B cell (primary cell): ENCODE measurements around the gene DOCK4. TPM values are rescaled to one million over a fixed set of nuclear protein-coding genes. Genes with fewer than 3 reads are reported as not detected.

Experiments
- ATAC-seq: fragments of 200-7000 bp; cut with Tn5 transposase; one replicate; pipeline ENCODE4 v1.10.0; 2021; ENCODE audit warnings: low read depth, mild to moderate bottlenecking, moderate number of reproducible peaks, moderate library complexity
- CTCF ChIA-PET: fragments of 350-600 bp; sonication (Branson Sonifier 250); formaldehyde crosslinking; loops from one replicate; lab custom pipeline; 2021; ENCODE audit warnings: antibody characterized with exemption, inconsistent platforms; lab: Charles Lee
- POLR2A ChIA-PET: fragments of 350-600 bp; sonication (Branson Sonifier 250); formaldehyde crosslinking; loops from one replicate; lab custom pipeline; 2021; ENCODE audit warnings: antibody characterized with exemption; lab: Charles Lee
- DNase-seq: peaks from one replicate; pipeline ENCODE4 v3.0.0; 2013
- H2AFZ ChIP-seq: 2 replicates; pipeline ENCODE4 v1.6.1; 2012; ENCODE audit warnings: mild to moderate bottlenecking, low read depth, low read length; ENCODE audit not compliant: insufficient read depth, poor library complexity, severe bottlenecking
- H3K27ac ChIP-seq, 2 donors: 1 replicate in 1 of 2; 2 replicates in 1 of 2; pipeline ENCODE4 v1.5.1; 2012 to 2013; ENCODE audit warnings: low read length in 2 of 2, mild to moderate bottlenecking in 2 of 2, moderate library complexity in 1 of 2
- H3K27me3 ChIP-seq, 4 experiments: fragments of 200-600 bp in 1 of 4; sonication (generic) in 1 of 4; replicated peaks in 1 of 4; 1 replicate in 2 of 4; 2 replicates in 2 of 4; pipeline versions ENCODE4 v1.6.1 to v1.7.0; 2013 to 2016; ENCODE audit warnings: low read length in 3 of 4, mild to moderate bottlenecking in 2 of 4, mixed read lengths in 1 of 4, moderate library complexity in 1 of 4; ENCODE audit not compliant: insufficient read depth in 4 of 4, control insufficient read depth in 3 of 4; ENCODE audit errors: control extremely low read depth in 1 of 4
- H3K36me3 ChIP-seq, 2 experiments: replicated peaks in 1 of 2; 1 replicate in 1 of 2; 2 replicates in 1 of 2; pipeline versions ENCODE4 v1.6.1 to v1.7.1; 2013; ENCODE audit warnings: low read length in 1 of 2; ENCODE audit not compliant: insufficient read depth in 2 of 2, control insufficient read depth in 1 of 2; ENCODE audit errors: control extremely low read depth in 1 of 2, extremely low read depth in 1 of 2
- H3K4me1 ChIP-seq, 2 donors: fragments of 200-600 bp in 1 of 2; sonication (generic) in 1 of 2; 1 replicate in 1 of 2; 2 replicates in 1 of 2; pipeline versions ENCODE4 v1.5.1 to v1.6.1; 2013 to 2017; ENCODE audit warnings: low read length in 2 of 2; ENCODE audit not compliant: control insufficient read depth in 2 of 2, insufficient read depth in 2 of 2
- H3K4me2 ChIP-seq: replicated peaks from 2 replicates; pipeline ENCODE3; 2012; ENCODE audit warnings: mild to moderate bottlenecking, low read depth, low read length; ENCODE audit not compliant: poor library complexity, severe bottlenecking
- H3K4me3 ChIP-seq, 5 experiments: fragments of 200-600 bp in 1 of 5; sonication (generic) in 1 of 5; 1 replicate in 3 of 5; 2 replicates in 2 of 5; pipeline versions ENCODE4 v1.5.1 to v1.7.0; 2011 to 2016; ENCODE audit warnings: low read length in 4 of 5, mild to moderate bottlenecking in 4 of 5, low read depth in 2 of 5, control low read depth in 1 of 5, moderate library complexity in 1 of 5; ENCODE audit not compliant: insufficient read depth in 1 of 5; ENCODE audit errors: control extremely low read depth in 1 of 5, extremely low read depth in 1 of 5
- H3K79me2 ChIP-seq: fragments of 200-600 bp; sonication (generic); one replicate; pipeline ENCODE4 v1.6.0; 2016; ENCODE audit warnings: low read length; ENCODE audit not compliant: control insufficient read depth, insufficient read depth
- H3K9ac ChIP-seq: fragments of 200-600 bp; sonication (generic); 2 replicates; pipeline ENCODE4 v1.6.1; 2017; ENCODE audit warnings: mild to moderate bottlenecking, low read length, moderate library complexity
- H3K9me3 ChIP-seq, 3 donors: one replicate each; pipeline versions ENCODE4 v1.6.1 to v1.7.1; 2013; ENCODE audit warnings: low read length in 2 of 3; ENCODE audit not compliant: control insufficient read depth in 2 of 3, insufficient read depth in 1 of 3; ENCODE audit errors: control extremely low read depth in 1 of 3
- H4K20me1 ChIP-seq: 2 replicates; pipeline ENCODE4 v1.6.0; 2012; ENCODE audit warnings: mild to moderate bottlenecking, low read length; ENCODE audit not compliant: insufficient read depth, control insufficient read depth, poor library complexity, severe bottlenecking
- H3K27ac Mint-ChIP-seq: one replicate; pipeline ENCODE4 v1.8.0; 2021; ENCODE audit warnings: mixed read lengths
- H3K27me3 Mint-ChIP-seq: one replicate; pipeline ENCODE4 v1.8.0; 2021; ENCODE audit warnings: mixed read lengths
- H3K4me1 Mint-ChIP-seq: one replicate; pipeline ENCODE4 v1.8.0; 2021; ENCODE audit warnings: mixed read lengths
- H3K4me3 Mint-ChIP-seq: one replicate; pipeline ENCODE4 v1.8.0; 2021; ENCODE audit warnings: mixed read lengths
- H3K9me3 Mint-ChIP-seq: one replicate; pipeline ENCODE4 v1.8.0; 2022; ENCODE audit warnings: mixed read lengths; ENCODE audit not compliant: insufficient read depth
- EZH2 ChIP-seq: IDR thresholded peaks from 2 replicates; pipeline ENCODE4 v1.6.1; 2012; ENCODE audit warnings: borderline replicate concordance, low read depth, mild to moderate bottlenecking, moderate library complexity, low read length; ENCODE audit not compliant: insufficient read depth, poor library complexity, severe bottlenecking
- WGBS: methylation state at CpG from one replicate; pipeline ENCODE4 v1.1.5; 2013; ENCODE audit warnings: missing lambda C conversion rate; ENCODE audit not compliant: insufficient coverage; 5-methylcytosine and 5-hydroxymethylcytosine counted together
- intact Hi-C: fragments of 100-400 bp; cut with micrococcal nuclease; formaldehyde crosslinking; loops from one replicate; pipeline ENCODE4 v1.10.0; 2022
- polyA plus RNA-seq: library from polyadenylated mRNA; depleted of rRNA; stranded (reverse); fragments of >200 nt; gene quantifications from 2 replicates; pipeline ENCODE4 v1.2.3, GENCODE V29; 2012
- total RNA-seq, 2 donors: library from RNA; stranded (reverse); fragments of 120-200 nt in 1 of 2; gene quantifications; 1 replicate in 1 of 2; 2 replicates in 1 of 2; pipeline versions ENCODE4 v1.2.3 to v1.2.4, GENCODE V29; 2013 to 2022
- TF ChIP-seq, protein P1 (sequence below): fragments of 200-600 bp; IDR thresholded peaks from one replicate; pipeline ENCODE4 v1.8.0; 2022; ENCODE audit warnings: antibody characterized with exemption, mild to moderate bottlenecking

DOCK4 gene
- total and polyA plus RNA-seq, 2 donors (not counting 1 experiment from before 2014, with no cell fraction given) = 0.03 to 4.1 TPM

DNA sequence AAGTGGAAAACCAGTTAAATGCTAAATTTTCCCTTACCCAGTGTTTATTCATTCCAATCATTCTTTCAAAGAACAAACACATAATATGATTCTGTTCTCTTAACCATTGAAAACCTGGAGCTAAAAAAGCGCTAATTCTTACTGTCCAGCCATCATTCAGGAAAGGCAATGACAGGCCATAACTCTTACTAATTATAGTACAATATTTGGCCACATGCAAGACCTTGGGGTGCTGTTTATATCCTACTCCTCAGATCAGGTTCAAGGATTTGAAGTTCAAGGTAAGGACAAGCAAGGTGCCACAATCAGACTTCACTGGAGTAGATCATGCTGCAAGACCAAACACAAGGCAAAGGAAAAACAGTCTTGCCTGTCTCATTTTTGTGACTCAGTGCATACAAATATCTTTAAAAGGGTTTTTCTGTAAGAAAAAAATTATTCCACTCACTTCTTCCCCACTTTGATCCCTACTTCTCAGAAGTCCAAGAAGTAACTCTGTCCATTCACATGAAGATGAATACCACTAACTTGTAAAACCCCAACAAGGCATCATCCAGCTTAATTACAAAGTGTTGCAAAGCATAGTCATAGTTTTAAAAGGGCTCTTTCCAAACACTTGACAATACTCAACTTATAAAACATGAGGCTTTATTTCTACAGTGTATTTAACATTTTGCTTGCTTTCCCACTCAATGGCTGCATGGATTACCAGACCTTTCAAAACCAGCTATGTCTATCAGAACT lies 153.0 kb downstream of the DOCK4 start:
- Histone ChIP-seq H3K79me2 (no peaks in the 10 kb centered on the region), H3K4me1 (no peaks in the 10 kb centered on the region), H4K20me1 (no peaks in the 10 kb centered on the region), H2AFZ (no peak overlapping the region), H3K9me3 (no peaks in the 10 kb centered on the region), H3K27ac (no peak overlapping the region), H3K27me3 (no peaks in the 10 kb centered on the region), H3K4me2 (no peak overlapping the region), H3K4me3 (no peak overlapping the region), H3K9ac (no peak overlapping the region), H3K36me3 (no peaks in the 10 kb centered on the region)
- Mint-ChIP-seq H3K27me3 (no peaks in the 10 kb centered on the region), H3K4me1 (peaks cover 3% of the 10 kb centered on the region), H3K27ac (no peak overlapping the region), H3K4me3 (no peak overlapping the region), H3K9me3 (no peaks in the 10 kb centered on the region)
- intact Hi-C loops = no loop called here
- CTCF ChIA-PET = no interaction called here
- 100% methylated on average over 1 of the region's 1 CpG for WGBS
- DNase-seq (no peak), ATAC-seq (no peak)
- TF ChIP-seq EZH2 = no peak
- TF ChIP-seq, protein P1, sequence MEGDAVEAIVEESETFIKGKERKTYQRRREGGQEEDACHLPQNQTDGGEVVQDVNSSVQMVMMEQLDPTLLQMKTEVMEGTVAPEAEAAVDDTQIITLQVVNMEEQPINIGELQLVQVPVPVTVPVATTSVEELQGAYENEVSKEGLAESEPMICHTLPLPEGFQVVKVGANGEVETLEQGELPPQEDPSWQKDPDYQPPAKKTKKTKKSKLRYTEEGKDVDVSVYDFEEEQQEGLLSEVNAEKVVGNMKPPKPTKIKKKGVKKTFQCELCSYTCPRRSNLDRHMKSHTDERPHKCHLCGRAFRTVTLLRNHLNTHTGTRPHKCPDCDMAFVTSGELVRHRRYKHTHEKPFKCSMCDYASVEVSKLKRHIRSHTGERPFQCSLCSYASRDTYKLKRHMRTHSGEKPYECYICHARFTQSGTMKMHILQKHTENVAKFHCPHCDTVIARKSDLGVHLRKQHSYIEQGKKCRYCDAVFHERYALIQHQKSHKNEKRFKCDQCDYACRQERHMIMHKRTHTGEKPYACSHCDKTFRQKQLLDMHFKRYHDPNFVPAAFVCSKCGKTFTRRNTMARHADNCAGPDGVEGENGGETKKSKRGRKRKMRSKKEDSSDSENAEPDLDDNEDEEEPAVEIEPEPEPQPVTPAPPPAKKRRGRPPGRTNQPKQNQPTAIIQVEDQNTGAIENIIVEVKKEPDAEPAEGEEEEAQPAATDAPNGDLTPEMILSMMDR = no peak
- POLR2A ChIA-PET = no interaction called here

- Mint-ChIP-seq H3K27ac (no peak overlapping the region), H3K4me3 (no peak overlapping the region), H3K9me3 (no peaks in the 10 kb centered on the region), H3K27me3 (no peaks in the 10 kb centered on the region), H3K4me1 (peaks cover 3% of the 10 kb centered on the region)
- 100% methylated on average over 1 of the region's 1 CpG for WGBS
- no peaks in the 10 kb centered on the region for H3K4me1 ChIP-seq
- no peak for DNase-seq
- H4K20me1 ChIP-seq = no peaks in the 10 kb centered on the region
- peaks cover 0 to 2% (median 0%) of the 10 kb centered on the region in 3 donors for H3K9me3 ChIP-seq
- no peaks in the 10 kb centered on the region for H3K79me2 ChIP-seq
- ATAC-seq = no peak
- no peak overlapping the region for H3K4me3 ChIP-seq
- TF ChIP-seq, protein P1 = no peak
- TF ChIP-seq EZH2 = no peak
- intact Hi-C loops = no loop called here
- H3K4me2 ChIP-seq = no peak overlapping the region
- ChIA-PET POLR2A (no interaction called here), CTCF (no interaction called here)
- no peaks in the 10 kb centered on the region for H3K36me3 ChIP-seq
- H2AFZ ChIP-seq = no peak overlapping the region
- no peak overlapping the region for H3K9ac ChIP-seq
- no peaks in the 10 kb centered on the region for H3K27me3 ChIP-seq
- H3K27ac ChIP-seq = no peak overlapping the region
Measured at GRCh38 chr7:112052498-112052897, 153.7 kb downstream of the DOCK4 start.
